OCI-LY7 (cell line): Measurements from ENCODE around the gene LRP1B. TPM values are rescaled to one million over a fixed set of nuclear protein-coding genes. Genes with fewer than 3 reads are reported as not detected.

Experiments
- BruUV-seq: library from RNA; stranded (reverse); fragments of 400-500 nt; replicated peaks from 2 replicates; lab custom pipeline; 2021; lab: Mats Ljungman, UMichigan
- CTCF ChIA-PET: fragments of 300-600 bp; sonication (Branson Sonifier 250); formaldehyde crosslinking; loops from one replicate; lab custom pipeline; 2022; ENCODE audit warnings: antibody characterized with exemption; ENCODE audit not compliant: unreplicated experiment; lab: Charles Lee
- POLR2A ChIA-PET: fragments of 300-600 bp; sonication (Branson Sonifier 250); formaldehyde crosslinking; loops from one replicate; lab custom pipeline; 2022; ENCODE audit warnings: antibody characterized with exemption; lab: Charles Lee
- DNase-seq: peaks from one replicate; pipeline ENCODE4 v3.0.0-alpha.2; 2015; ENCODE audit warnings: low spot score
- H2AFZ ChIP-seq: fragments of 200-600 bp; sonication (generic), shearing (Covaris generic); 2 replicates; pipeline ENCODE4 v1.6.1; 2014; ENCODE audit warnings: mild to moderate bottlenecking, antibody characterized with exemption, low read length, moderate library complexity
- H3K27ac ChIP-seq: fragments of 200-600 bp; sonication (generic); 2 replicates; pipeline ENCODE4 v1.5.1; 2014; ENCODE audit warnings: mixed run types, low read depth, mild to moderate bottlenecking, moderate library complexity, low read length, inconsistent platforms; ENCODE audit not compliant: poor library complexity, severe bottlenecking
- H3K36me3 ChIP-seq: fragments of 200-600 bp; sonication (generic); 2 replicates; pipeline ENCODE4 v1.6.1; 2014; ENCODE audit warnings: mild to moderate bottlenecking, antibody characterized with exemption, low read length, moderate library complexity, mixed read lengths; ENCODE audit not compliant: insufficient read depth
- H3K4me1 ChIP-seq: fragments of 200-600 bp; sonication (generic); 2 replicates; pipeline ENCODE4 v1.5.1; 2014; ENCODE audit warnings: mild to moderate bottlenecking, low read length; ENCODE audit not compliant: insufficient read depth, poor library complexity, severe bottlenecking
- H3K4me2 ChIP-seq: fragments of 200-600 bp; sonication (generic); 2 replicates; pipeline ENCODE4 v1.6.1; 2014; ENCODE audit warnings: mild to moderate bottlenecking, low read length
- H3K4me3 ChIP-seq: fragments of 200-600 bp; sonication (generic); 2 replicates; pipeline ENCODE4 v1.5.1; 2014; ENCODE audit warnings: mild to moderate bottlenecking, low read depth, low read length; ENCODE audit not compliant: poor library complexity, severe bottlenecking
- H3K79me2 ChIP-seq: fragments of 200-600 bp; sonication (generic); 2 replicates; pipeline ENCODE4 v1.6.1; 2016; ENCODE audit warnings: low read depth, mild to moderate bottlenecking, low read length, moderate library complexity, mixed read lengths; ENCODE audit not compliant: insufficient read depth
- H3K9me2 ChIP-seq: fragments of 200-600 bp; sonication (generic); 2 replicates; pipeline ENCODE4 v1.6.1; 2016; ENCODE audit warnings: mild to moderate bottlenecking, low read length, mixed read lengths; ENCODE audit not compliant: insufficient read depth
- H3K9me3 ChIP-seq: fragments of 200-600 bp; sonication (generic); 2 replicates; pipeline ENCODE4 v1.6.1; 2014; ENCODE audit warnings: mild to moderate bottlenecking, mixed run types, low read length, mixed read lengths
- H4K20me1 ChIP-seq: fragments of 200-600 bp; sonication (generic); 2 replicates; pipeline ENCODE4 v1.6.1; 2014; ENCODE audit warnings: mild to moderate bottlenecking, antibody characterized with exemption, low read length, moderate library complexity, mixed read lengths; ENCODE audit not compliant: insufficient read depth
- EZH2phosphoT487 ChIP-seq: fragments of 200-600 bp; sonication (generic); IDR thresholded peaks from 2 replicates; pipeline ENCODE4 v1.6.1; 2018; ENCODE audit warnings: low read depth, borderline replicate concordance, mild to moderate bottlenecking, mixed run types, antibody characterized with exemption, low read length, moderate library complexity, mixed read lengths
- intact Hi-C: fragments of 100-400 bp; cut with micrococcal nuclease; formaldehyde crosslinking; loops from one replicate; pipeline ENCODE4 v1.10.0; 2022; ENCODE audit not compliant: unreplicated experiment
- total RNA-seq, 2 experiments: library from RNA; depleted of rRNA in 1 of 2; stranded (reverse); fragments of >200 nt in 1 of 2; shearing (Covaris generic) in 1 of 2; gene quantifications; 2 replicates each; pipeline ENCODE4 v1.2.3, GENCODE V29; 2014 to 2022
- TF ChIP-seq, protein P1 (sequence below): fragments of 200-600 bp; sonication (generic); conservative IDR thresholded peaks from 2 replicates; pipeline ENCODE4 v1.5.1; 2014; ENCODE audit warnings: mild to moderate bottlenecking, antibody characterized with exemption, low read length, moderate library complexity, mixed read lengths

LRP1B gene
- total RNA-seq, 2 experiments from 2014 or later = not detected

DNA sequence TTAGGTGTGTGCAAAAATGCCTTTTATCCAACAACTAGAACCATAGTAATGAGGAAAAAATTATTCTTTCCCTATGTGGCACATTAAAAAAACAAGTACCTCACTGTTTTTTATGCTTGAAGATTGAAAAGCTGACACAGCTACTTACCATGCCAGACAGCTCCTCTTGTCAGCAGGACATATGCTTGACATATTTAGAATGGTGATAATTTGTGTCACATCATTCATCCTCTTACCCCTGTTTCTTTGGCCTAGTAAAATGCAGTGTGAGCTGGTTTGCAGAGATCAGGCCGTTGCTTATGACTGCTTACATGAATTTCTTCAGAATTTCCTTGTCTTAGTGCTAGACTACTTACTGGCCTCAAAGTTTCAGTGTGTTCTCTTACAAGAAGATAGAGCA is 869.9 kb downstream of the LRP1B start:
- Histone ChIP-seq H3K4me2 (no peak overlapping the region), H3K36me3 (no peaks in the 10 kb centered on the region), H3K9me2 (no peaks in the 10 kb centered on the region), H3K4me1 (no peaks in the 10 kb centered on the region), H3K9me3 (no peaks in the 10 kb centered on the region), H3K4me3 (no peak overlapping the region), H3K79me2 (no peaks in the 10 kb centered on the region), H2AFZ (no peak overlapping the region), H3K27ac (no peak overlapping the region), H4K20me1 (no peaks in the 10 kb centered on the region)
- ChIA-PET CTCF (no interaction called here), POLR2A (no interaction called here)
- TF ChIP-seq, protein P1, sequence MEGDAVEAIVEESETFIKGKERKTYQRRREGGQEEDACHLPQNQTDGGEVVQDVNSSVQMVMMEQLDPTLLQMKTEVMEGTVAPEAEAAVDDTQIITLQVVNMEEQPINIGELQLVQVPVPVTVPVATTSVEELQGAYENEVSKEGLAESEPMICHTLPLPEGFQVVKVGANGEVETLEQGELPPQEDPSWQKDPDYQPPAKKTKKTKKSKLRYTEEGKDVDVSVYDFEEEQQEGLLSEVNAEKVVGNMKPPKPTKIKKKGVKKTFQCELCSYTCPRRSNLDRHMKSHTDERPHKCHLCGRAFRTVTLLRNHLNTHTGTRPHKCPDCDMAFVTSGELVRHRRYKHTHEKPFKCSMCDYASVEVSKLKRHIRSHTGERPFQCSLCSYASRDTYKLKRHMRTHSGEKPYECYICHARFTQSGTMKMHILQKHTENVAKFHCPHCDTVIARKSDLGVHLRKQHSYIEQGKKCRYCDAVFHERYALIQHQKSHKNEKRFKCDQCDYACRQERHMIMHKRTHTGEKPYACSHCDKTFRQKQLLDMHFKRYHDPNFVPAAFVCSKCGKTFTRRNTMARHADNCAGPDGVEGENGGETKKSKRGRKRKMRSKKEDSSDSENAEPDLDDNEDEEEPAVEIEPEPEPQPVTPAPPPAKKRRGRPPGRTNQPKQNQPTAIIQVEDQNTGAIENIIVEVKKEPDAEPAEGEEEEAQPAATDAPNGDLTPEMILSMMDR = no peak
- no peak for TF ChIP-seq EZH2phosphoT487
- DNase-seq = no peak
- intact Hi-C loops = no loop called here
- no TSS peak for BruUV-seq

DNA sequence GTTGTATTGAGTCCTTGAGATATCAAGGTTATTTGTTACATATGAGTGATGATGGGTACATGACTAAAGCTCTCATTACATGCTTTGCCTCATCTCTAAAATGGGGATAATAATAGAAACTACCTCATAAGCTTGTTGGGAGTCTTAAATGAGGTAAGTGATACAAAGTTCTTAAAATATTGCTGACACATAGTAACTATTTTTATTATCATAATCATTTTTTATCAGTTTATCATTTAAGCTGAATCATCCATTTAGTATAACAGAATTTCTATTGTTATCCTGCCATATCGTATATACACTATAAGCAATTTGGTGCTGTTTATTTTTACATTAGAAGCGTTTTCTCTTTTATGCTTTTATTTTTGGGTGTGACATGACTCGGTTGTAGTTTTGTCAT is 871.1 kb downstream of the LRP1B start:
- ChIA-PET POLR2A (no interaction called here), CTCF (no interaction called here)
- H3K36me3 ChIP-seq = no peaks in the 10 kb centered on the region
- DNase-seq = no peak
- H3K9me3 ChIP-seq = no peaks in the 10 kb centered on the region
- no peak overlapping the region for H3K4me3 ChIP-seq
- TF ChIP-seq, protein P1 = no peak
- no peak for TF ChIP-seq EZH2phosphoT487
- H3K4me2 ChIP-seq = no peak overlapping the region
- intact Hi-C loops = no loop called here
- no peaks in the 10 kb centered on the region for H3K79me2 ChIP-seq
- no peaks in the 10 kb centered on the region for H4K20me1 ChIP-seq
- H3K9me2 ChIP-seq = no peaks in the 10 kb centered on the region
- no TSS peak for BruUV-seq
- H3K4me1 ChIP-seq = no peaks in the 10 kb centered on the region
- H3K27ac ChIP-seq = no peak overlapping the region
- H2AFZ ChIP-seq = no peak overlapping the region

DNA sequence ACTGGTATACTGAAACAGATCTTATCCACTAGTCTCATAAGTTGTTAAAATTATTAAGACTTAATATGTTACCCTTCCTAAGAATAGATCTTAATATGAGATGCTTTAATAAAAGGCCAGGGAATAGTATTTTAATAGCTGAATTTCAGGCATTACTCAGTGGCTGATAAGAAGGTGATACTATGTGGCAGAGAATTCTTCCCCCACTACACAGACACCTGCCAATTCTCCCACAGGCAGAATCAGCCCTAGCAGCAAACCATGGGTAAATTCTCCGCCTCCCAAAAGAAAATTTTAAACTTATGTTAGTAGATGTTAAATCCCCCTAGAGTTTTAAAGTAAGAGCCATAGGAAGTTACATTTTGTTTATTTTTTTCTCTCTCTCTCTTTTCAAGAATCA is 888.8 kb downstream of the LRP1B start:
- TF ChIP-seq, protein P1 = no peak
- no TSS peak for BruUV-seq
- H3K9me2 ChIP-seq = no peaks in the 10 kb centered on the region
- H3K9me3 ChIP-seq = no peaks in the 10 kb centered on the region
- POLR2A ChIA-PET = interaction anchor here (0.5 kb wide), 1 partner anchor 12 kb away, joined by 3 read pairs; no protein-coding TSS in a partner anchor
- H3K4me2 ChIP-seq = no peak overlapping the region
- intact Hi-C loops = no loop called here
- DNase-seq = no peak
- no peak overlapping the region for H2AFZ ChIP-seq
- H3K4me3 ChIP-seq = no peak overlapping the region
- no peaks in the 10 kb centered on the region for H3K36me3 ChIP-seq
- no peaks in the 10 kb centered on the region for H3K79me2 ChIP-seq
- H3K27ac ChIP-seq = no peak overlapping the region
- CTCF ChIA-PET = no interaction called here
- H3K4me1 ChIP-seq = no peaks in the 10 kb centered on the region
- no peaks in the 10 kb centered on the region for H4K20me1 ChIP-seq
